Vein endothelial cell (primary cell): ENCODE data around the gene FAM118A. TPM values are rescaled to one million over a fixed set of nuclear protein-coding genes. Genes with fewer than 3 reads are reported as not detected.

Experiments used
- total RNA-seq: library from RNA; depleted of rRNA; stranded (reverse); fragments of >200 nt; gene quantifications from 2 replicates; pipeline ENCODE4 v1.2.3, GENCODE V29; 2012

FAM118A gene
- 11.1 and 51.6 TPM in 2 replicates for total RNA-seq

DNA sequence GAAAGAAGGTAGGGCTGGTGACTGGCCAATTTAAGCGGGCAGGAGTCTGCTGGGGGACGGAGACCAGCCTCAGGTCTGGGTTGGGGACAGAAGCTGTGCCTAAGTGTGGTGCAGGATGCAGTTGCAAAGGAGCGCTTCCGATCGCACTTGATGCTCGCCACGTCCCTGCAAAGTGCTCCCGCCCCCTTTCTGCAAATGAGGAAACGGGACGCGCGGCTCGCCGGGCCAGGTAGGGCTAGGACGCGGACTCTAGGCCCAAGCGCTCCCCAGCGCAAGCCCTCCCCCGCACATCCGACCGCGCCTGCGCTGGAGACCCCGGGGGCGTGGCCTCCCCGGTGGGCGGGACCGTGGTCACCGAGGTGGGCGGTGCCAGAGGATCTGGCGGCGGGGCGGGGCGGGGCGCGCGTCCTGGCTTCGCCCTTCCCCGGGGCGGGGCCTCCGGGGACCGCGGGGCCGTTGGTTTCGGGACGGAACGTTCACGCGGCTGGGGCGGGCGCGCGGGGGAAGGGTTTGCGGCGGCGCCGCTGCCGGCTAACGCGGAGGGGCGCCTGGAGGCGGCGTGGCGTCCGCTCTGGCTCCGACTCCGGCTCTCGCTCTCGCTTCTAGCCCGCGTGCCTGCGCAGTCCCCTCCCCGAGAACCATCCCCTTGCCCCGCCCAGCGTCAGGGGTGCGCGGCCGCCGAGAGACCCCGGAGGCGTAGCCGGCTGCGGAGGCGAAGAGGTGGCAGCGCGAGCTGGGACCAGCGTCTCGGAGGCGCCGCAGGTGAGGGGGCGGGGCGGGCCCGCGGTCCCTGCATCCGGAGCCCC is at the start of gene FAM118A:
FAM118A (plus strand) TSS at position 513 of the 806 bp plus-strand sequence. CDS start 12,446 bp downstream, outside the sequence.

GRCh38 chr22:45284705-45285262 is 24.9 kb upstream of the FAM118A start, which contains the start of gene UPK3A:
TSS of gene UPK3A (plus strand) at chr22:45284949. CDS start at chr22:45285014, 65 bp downstream.

Other genes with a start within 250 kb of the FAM118A start
- gene NUP50, start 146.0 kb upstream of the FAM118A start, total RNA-seq = 54.5 and 86.7 TPM in 2 replicates
- gene KIAA0930, start 69.0 kb upstream of the FAM118A start, total RNA-seq = 41.8 and 51.0 TPM in 2 replicates
- not detected in 2 replicates for gene UPK3A, start 25.0 kb upstream of the FAM118A start, total RNA-seq
- not detected in 2 replicates for gene SMC1B, start 103.7 kb downstream of the FAM118A start, total RNA-seq
- 0.38 TPM in 1 of 2 replicates, not detected in the other for gene RIBC2, start 103.8 kb downstream of the FAM118A start, total RNA-seq
- 0.29 and 0.65 TPM in 2 replicates for gene FBLN1, start 192.9 kb downstream of the FAM118A start, total RNA-seq